NCI-H460 (cell line): ENCODE data around the gene CALML3. TPM values are rescaled to one million over a fixed set of nuclear protein-coding genes. Genes with fewer than 3 reads are reported as not detected.
A peak's percentile ranks its signal among the peaks of the same experiment; 100 is the strongest.

Experiments
- DNase-seq: peaks from one replicate; pipeline ENCODE4 v3.0.0-alpha.2; 2016; ENCODE audit warnings: low read depth; ENCODE audit errors: extremely low read depth
- total RNA-seq: library from RNA; depleted of rRNA; stranded (reverse); fragments of >200 nt; shearing (Covaris generic); gene quantifications from 2 replicates; pipeline ENCODE4 v1.2.3, GENCODE V29; 2014

CALML3 gene
- total RNA-seq, 1 experiment from 2014 or later, result not detected

DNA sequence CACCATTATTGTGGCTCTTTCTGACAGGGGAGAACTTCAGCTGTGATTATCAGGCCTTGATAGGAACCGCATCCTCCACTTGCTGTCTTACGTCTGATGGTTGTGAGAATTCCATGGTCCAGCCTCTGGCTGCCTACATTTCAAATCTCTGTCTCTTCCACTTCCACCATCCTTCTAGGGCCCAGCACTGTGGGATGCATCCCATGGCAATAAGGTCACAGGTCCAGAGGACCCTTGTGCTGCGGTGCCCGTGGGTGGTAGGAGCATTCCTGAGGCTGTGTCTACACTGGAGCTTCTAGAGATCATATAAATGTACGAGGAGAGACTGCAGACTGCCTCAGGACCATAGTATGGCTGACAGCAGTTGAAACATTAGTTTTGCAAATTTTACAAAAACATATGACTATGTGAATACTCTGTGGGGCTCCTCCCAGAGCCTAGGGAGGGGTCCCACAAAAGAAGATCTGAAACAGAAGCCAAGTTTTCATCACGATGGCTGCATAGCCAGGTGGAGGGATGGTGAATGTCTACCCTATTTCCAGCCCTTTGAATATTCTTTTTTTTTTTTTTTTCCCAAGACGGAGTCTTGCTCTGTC is 11.8 kb downstream of the CALML3 start:
- DNase-seq, result no peak

- no peak for DNase-seq
Observed at GRCh38 chr10:5537684-5538083, 12.9 kb downstream of the CALML3 start.

GRCh38 chr10:5538446-5538845 is 13.7 kb downstream of the CALML3 start:
- DNase-seq, result no peak

- no peak for DNase-seq
Observed at GRCh38 chr10:5538892-5539651, 14.3 kb downstream of the CALML3 start.

DNA sequence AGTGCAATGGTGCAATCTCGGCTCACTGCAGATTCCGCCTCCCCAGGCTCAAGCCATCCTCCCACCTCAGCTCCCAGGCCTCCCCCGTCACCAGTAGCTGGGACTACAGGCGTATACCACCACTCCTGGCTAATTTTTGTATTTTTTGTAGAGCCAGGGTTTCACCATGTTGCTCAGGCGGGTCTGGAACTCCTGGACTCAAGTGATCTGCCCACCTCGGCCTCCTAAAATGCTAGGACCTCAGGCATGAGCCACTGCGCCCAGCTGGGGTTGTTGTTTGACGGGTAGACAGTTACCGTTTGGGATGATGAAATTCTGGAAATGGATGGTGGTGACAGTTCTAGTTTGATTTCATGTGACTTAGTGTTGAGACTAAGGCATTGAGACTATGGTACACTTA is 15.3 kb downstream of the CALML3 start:
- no peak for DNase-seq

DNA sequence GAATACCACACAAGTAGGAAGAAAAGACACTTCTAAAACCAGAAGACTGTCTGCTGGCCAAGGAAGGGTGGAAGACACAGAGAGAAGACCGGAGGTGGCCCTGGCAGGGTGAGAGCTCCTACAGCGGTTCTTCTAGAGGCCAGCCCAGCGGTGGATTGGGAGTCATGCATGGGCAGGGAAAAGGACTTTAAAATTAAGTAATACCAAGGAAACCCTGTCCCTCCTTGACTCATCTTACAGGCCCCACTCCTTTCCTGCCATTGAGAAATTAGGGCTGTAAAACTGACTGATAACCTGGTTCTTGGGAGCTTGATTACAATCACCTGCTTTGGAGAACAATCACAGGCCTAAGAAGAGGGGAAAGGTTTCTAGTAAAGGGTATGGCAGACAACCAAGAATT is 16.1 kb downstream of the CALML3 start:
- no peak for DNase-seq

DNA sequence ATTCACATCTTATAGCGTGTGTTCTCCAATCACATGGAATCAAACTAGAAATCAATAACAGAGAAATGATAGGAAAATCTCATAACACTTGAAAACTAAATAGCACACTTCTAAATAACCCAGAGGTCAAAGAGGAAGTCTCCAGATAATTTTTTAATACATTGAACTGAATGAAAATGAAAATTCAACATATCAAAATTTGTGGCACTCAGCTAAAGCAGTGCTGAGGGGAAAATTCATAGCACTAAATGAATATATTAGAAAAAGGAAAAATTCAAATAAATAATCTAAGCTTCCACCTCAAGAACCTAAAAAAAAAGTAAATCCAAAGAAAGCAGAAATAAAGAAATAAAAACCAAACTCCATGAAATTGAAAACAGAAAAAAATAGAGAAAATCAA is 17.3 kb downstream of the CALML3 start:
- no peak for DNase-seq

- no peak for DNase-seq
Observed at GRCh38 chr10:5543623-5544022, 18.9 kb downstream of the CALML3 start.

DNA sequence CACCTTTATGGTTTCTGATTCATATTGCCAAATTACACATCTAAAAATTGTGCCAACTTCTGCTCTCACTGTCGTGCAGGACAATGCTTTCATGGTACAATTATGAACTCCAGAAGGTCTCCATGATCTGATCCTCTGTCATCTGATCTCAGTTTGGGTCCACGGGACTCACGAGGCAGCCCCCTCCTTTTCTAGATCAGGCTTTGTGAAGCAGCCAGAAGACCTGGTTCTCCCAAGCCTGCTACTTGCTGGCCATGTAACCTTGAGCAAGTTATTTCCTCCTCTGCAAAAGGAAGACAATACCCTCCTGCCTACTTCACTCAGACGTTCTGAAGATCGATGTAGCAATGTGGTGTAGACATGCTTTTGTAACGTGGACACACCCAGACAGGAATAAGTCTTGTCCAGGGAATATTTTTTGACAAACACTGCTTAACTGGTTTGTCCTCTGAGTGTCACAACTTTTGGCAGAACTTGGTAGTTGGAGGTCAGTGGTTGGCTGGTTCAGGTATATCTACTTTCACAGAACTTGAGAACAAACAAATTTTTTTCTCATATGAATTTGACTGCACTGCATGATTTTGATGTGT is 19.6 kb downstream of the CALML3 start:
- DNase-seq, result no peak

DNA sequence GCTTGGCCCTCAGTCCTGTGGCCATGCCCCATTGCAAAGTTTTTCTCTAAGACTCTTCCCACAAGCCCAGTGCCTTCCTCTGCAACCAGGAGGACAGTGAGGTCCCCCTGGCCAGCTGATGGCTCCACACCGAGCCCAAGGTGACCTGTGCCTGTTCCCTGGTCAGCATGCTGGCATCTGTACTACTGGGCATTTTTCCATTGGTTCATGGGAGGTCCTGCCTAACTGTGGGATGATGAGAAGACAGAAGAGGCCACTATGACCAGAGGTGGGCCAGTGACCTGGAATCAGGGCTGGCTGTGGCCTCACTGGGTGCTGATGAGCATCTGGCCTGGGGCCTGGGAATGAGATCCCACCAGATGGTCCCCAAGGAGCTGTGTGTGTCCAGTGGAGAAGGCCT is 20.2 kb downstream of the CALML3 start:
- DNase-seq, result no peak

GRCh38 chr10:5545426-5545777 is 20.6 kb downstream of the CALML3 start:
- DNase-seq, result no peak

- DNase-seq, result peak; percentile 74
Observed at GRCh38 chr10:5545778-5546710, 21.3 kb downstream of the CALML3 start.

- DNase-seq, result no peak
Observed at GRCh38 chr10:5546891-5547680, 22.3 kb downstream of the CALML3 start.

- DNase-seq, result no peak
Observed at GRCh38 chr10:5547681-5547930, 22.8 kb downstream of the CALML3 start.

DNA sequence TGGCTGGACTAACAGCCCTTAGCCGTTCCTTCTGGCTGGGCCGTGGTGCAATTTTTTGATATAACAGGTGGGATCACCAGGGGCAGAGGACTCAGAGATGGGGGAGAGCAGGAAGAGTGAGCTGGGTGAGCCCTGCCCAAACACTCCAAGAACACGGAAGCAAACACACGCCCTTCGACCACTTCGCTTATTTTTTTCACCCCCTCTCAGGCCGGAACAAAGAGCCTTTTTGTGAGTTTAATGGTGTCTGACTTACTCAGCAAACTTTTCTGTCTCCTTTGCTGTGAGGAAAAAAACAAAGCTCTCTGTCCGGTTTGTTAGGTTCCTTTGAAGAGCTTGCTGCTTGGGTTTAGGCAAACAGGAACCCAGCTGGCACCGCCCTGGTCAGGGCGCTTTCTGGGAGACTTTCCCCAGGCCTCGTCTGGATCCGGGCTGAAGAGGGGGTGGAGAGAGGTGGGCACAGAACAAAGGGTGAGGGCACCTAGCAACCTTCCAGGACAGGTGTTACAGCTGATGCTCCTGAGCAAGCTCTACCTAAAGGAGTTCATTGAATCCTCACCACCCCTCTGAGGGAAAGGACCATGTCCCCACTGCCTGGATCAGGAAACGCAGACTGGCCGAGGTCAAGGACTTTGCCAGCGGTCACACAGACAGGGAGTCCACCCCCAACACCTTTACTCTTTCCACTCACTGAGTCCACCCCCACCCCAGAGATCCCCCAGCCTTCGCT is 23.3 kb downstream of the CALML3 start:
- DNase-seq, result no peak

DNA sequence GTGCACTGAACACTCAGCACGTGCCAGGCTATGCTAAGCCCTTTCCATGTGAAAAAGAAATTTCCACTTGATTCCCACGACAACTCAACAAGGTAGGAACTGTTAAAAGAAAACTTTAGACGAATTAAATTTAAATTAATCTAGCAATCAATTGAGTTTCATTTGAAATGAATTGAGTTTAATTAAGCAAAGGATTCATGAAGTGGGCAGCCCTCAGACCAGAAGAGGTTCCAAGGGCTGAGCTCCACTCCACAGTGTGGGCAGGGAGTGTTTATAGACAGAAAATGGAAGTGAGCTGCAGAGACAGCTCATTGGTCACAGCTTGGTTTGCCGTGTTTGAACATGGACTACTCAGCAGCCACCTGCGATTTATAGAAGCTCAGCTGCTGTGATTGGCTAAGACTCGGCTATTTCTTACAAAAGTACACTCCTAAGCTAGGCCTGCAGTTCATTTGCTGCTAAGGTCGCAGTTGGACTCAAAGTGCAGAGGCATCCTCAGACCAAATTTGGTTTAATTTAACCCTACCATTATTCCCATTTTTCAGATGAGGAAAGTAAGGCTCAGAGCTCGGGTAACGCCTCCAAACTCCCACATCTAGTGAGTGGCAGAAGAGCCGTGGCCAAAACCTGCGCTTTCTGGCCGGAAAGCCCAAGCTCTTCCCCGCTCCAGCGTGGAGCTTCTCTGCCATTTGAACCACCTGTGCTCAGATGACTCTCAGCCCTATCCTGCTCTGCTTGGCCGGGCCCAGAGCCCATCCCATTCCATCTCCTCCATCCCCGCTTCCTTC is 24.9 kb downstream of the CALML3 start:
- no peak for DNase-seq

DNA sequence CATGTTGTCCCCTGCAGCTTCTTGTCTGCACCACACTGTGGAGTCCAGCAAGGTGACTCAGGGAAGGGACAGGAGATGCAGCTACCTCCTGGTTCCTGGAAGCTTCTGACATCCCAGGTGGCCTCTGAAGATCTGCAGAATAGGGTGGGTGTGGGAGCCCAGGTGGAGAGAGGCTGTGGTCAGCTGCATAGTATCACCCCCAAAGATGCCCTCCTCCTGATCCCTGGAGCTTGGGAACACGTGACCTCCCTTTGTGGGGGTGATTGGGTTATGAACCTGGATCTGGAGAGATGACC is 25.4 kb downstream of the CALML3 start:
- no peak for DNase-seq

GRCh38 chr10:5550621-5551530 is 26.1 kb downstream of the CALML3 start:
- no peak for DNase-seq
